ENCODE data around the gene SLMAP.

SLMAP gene

DNA sequence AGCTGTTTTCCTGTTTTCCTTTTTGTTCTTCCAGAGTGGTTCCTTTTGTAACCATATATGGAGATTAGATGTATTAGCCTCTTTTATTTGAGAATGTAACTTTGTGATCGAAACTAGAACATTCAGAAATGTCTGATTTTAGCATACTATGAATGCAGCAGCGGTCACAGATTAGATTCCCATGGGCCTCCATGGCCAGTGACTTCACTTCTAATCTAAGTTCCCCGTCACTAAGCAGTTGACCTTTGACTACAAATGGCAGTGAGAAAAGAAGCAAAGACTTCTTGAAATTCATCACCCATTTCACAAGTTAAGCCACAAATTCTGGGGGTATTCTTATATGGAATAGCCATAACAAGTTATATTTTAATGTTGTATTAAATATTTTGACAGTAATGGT, 137.6 kb downstream of the SLMAP start:
- DNase-seq (ENCODE audit: low read depth) = no peak

DNA sequence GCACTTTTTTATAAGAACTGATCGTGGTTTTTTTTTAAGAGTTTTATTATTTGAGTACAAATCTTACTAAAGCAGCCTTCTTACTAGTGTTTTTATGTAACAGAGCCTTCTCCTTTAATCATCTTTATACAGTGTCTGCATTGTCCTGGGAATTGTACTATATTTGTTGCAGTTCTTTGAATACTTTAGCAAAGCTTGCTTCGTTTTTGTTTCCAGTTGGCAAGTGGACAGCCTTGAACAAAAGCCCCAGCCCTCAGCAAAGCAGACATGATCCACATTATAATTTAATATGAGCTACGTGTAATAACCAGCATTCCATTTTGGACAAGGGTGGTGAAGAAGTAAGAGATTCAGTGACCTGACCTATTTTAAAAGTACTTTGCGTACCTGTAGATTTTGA, 139.9 kb downstream of the SLMAP start:
- no peak for DNase-seq (ENCODE audit: low read depth)

DNA sequence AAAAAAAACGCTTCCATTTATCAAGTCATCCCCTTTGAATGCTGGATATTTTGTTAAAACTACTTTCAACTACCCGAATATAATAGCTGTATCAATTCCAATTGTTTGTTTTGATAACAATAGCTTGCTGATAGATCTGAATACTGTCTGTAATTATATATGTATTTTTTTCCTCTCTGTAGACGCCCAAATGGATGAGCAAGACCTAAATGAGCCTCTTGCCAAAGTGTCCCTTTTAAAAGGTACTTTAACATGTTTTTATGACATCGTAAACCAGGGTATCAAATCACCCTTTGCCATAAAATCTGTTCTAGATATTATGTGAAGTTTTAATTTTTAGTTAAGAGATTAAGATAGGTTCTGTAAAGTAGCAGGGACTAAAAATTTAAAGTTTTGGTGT, 140.6 kb downstream of the SLMAP start:
- DNase-seq (ENCODE audit: low read depth) = no peak

DNA sequence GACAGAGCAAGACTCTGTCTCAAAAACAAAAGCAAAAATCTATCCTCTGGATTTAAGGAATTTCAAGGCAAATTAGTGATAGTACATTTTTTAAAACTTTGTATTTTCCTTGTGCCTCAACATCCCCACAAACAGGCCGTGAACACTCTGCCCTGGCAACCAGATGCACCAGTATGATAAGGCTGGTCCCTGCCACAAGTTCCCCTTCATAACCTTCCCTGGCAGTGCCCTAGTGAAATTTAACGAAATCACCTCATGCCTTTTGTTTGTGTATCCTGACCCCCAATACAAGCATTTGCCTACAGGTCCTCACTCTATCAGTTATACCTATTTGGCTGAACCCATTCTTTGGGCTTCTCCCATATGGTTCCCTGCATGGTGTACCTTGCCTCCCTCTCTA, 144.7 kb downstream of the SLMAP start:
- no peak for DNase-seq (ENCODE audit: low read depth)

DNA sequence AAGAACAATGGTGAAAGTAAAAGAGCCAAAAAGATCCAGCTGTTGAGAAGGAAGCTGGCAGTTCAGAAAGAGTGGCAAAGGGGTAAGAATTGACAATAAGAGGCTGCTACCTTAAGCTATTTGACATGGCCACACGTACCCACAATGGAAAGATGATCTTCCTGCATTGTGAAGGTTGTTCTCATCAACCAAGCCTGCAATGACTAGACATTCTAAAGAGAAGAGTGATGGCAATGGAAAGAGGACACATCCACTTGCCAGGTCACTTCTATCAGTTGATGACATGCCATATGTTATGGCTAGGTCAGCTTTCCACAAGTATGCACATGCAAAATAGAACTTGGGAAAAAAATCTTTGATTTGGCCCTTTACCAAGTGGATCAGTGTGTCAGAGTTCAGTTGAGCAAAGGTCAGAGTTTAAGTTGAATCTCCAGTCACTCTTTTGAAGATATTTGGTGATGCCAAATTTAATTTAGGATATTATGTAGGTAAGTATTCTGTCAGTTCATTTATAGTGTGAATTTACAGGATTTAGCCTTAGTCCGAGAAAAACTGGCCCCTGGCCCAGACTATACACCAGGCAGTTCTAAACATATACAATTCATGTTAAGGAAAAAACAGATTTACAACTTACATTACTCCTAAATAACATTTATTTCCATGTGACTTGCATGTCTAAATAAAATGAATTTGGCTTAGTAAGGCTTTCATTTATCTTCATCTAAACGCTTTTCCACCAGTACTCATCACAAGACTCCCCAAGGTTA, 147.2 kb downstream of the SLMAP start:
- no peak for DNase-seq (ENCODE audit: low read depth)

DNA sequence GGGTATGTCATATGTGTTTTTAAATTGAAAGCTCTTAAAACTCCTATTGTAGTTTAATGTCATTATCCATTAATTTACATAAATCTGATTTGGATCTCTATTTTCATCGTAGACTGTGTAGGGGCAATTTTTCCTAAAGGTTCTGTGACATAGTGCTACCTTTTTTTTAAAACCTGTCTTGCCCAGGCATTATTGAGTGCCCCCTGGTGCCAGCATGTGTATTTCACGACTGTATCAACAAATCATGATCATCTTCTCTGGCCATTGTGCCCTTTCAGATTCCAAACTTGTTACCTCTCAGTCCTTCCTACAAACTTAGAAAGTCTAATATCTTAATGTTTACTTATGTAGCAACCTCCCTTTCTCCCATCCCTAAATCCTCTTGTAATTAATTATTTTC, 154.9 kb downstream of the SLMAP start:
- no peak for DNase-seq (ENCODE audit: low read depth)

DNA sequence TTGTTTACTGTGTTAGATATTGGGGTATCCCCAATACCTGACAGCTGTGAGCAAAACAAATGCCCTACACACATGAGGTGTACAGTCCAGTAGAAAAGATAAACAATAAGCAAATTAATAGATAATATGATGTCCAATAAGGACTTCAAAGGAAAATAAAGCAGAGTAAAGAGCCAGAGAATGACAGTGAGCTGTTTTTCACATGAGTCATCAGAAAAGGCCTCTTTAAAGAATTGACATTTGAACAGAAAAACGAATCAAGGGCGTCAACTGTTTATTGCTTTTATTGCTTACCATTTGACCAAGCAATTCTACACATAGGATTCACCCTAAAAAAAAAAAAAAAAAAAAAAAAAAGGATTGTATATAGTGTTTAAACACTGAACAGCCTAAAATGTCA, 155.5 kb downstream of the SLMAP start:
- DNase-seq (ENCODE audit: low read depth) = no peak

DNA sequence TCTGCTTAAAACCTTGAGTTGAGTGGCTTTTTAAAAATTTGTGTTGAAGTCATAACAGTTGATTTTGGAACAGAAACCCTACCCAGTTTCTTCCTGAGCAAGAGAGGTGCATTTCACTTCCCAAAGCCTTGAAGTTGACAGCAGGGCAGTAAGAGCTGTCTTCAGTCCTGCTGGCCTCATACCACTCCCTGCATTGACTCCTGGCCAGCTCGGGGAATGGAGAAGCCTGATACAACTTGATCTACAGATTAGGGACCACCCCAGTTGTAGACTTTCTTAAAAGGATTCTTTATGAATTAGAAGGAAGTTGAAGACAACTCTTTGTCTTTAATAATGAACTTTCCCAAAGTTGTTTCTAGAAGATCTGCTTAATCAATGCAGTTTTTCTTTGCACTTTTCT, 161.5 kb downstream of the SLMAP start:
- no peak for DNase-seq (ENCODE audit: low read depth)

DNA sequence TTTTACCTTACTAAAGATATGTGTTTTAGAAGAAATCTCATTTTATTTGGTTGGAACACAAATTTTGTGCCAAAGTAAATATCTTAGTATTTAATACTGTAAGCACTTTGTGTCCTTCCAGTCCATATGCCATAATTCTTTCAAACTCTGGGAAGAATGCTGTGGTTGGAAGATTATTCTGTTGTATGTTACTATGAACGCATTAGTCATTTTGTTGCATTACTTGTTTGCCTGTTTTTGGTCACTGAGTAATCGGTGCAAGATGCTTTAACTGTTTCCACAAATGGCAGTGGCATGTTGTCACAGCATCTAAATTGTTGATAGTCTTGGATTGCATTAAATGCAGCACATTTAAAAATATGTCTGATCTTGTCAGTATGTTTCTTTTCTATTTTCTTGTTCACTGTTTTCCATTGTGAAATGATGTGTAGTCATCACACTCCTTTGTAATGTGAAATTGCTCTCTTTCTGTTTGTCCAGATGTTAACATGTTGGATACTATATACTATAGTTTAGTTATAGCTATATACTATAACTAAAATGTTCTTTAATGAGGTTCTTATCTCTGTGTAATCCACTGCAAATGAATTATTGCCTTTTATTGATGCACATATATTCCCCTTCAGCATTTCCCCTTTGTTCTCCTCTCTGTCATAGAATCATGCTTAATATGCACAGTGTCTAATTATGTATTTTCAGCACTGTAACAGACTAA, 162.2 kb downstream of the SLMAP start:
- DNase-seq (ENCODE audit: low read depth) = no peak

DNA sequence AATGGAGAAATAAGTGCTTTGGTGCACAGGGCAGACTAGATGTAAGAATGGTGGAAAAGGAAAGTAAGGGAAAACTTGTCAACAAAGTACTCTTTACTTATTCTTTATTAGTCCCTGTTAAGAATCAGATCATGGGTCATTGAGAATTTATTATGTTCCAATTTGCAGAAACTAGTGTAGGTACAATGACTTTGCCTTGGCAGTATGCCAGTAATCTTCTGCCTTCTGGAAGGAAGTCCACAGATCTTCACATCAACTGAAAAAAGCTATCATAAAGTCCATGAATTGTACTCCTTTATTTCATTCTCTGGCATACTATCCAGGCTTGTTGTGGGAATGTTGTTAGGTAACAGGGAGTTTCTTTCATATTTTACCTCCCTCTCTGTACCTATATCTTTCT, 163.9 kb downstream of the SLMAP start:
- DNase-seq (ENCODE audit: low read depth) = no peak

DNA sequence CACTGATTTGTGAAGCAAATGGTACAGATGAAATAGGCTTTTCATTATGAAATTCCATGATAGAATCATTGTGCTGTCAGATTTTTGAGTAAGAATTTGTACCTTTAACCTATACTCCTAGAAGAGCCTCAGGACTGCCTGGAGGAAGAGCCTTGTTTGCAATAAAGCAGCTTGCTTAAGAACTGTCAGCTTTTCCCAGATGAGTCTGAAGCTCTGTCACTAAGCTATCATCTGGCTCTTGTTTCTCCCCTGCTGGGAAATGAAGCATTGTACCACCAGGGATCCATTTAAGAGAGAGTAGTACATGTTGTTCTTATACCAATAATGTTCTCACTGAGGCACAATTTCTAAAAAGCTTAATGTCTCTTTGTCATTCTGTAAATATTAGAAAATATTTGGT, 167.0 kb downstream of the SLMAP start:
- no peak for DNase-seq (ENCODE audit: low read depth)

DNA sequence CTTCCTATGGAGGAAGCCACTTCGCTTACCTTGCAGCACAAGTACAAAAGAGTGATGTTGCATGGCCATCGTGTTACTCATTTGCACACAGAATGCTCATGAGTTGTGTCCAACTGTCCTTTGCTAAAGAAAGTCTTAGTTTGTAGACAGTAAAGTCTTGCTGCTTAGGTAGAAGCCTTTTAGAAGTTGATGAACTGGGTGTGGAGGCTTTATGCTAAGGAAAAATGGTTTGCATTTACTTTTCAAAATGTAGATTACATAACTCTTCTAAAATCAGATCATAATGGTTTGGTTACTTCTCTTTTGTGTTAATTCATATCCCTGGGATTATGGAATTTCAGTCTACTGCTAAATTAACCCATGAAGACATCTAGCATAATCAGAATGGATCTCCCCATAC, 167.6 kb downstream of the SLMAP start:
- DNase-seq (ENCODE audit: low read depth) = no peak

DNA sequence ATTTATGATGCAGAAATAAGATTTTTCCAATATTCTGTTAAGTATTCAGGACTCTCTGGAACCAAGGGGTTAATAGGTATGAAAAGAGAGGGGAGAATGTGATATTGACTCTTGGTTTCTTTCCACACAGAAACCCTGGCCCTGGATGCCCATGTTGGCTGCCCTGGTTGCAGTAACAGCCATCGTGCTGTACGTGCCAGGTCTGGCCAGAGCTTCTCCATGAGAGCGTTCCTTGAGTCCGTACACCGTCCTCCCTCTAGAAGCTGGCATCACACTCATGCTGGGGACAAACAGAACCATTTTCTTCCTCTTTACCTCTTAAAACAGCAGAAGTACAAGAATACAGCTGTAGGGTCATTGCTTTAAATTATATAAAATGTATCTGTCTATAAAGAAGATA, 171.1 kb downstream of the SLMAP start:
- no peak for DNase-seq (ENCODE audit: low read depth)

DNA sequence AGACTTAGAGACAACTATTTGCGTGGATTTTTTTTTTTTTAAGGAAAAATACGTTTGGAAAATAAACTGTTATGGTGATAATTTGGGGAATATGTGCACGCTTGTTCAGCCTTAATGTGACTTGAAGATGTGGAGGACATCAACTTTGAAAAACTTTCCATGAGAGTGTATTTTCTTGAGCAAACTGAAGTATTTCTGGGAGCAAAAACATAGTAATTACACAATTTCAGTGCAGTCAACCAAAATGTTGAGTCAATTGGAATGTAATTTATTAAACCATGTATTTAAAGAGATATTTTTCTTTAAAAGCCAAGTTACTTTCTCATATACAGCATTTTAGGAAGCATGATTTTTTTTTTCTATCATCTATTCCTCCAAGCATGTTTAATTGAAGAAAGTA, 171.8 kb downstream of the SLMAP start:
- no peak for DNase-seq (ENCODE audit: low read depth)

DNA sequence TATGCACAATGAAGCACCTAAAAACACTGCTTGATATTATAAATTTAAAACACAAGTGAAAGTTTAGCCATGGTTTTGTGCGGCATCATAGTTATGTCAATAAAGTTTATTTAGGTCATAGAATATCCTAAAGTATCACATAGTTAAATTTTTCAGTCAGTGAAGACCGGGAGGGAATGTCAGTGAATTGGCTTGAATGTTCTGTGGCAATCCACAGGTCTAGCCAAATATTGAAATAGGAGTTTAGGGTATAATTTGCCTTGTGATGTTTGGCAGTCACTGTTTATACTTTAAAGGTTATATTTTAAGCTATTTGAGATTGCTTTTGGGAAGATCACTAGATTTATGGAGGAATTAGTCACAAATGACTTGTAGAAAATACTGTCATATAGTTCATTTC, 172.4 kb downstream of the SLMAP start:
- no peak for DNase-seq (ENCODE audit: low read depth)

DNA sequence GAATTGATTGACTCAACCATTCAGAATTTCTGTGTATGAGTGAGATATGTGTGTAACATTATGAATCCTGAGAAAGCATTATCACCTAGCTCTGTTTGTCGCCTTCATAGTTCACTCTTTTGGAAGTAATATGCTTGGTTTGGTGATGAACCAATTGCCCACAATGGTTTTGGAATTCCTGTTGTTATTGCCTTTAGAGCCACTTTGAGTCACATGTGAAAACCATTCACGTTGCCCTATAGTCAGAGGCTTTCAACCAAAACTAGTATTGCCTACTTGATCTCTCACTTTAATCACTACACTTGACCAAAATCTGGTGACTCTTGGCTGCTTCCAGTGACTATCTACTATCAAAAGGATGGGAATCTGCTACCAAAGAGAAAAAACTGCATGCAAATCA, 173.9 kb downstream of the SLMAP start:
- DNase-seq (ENCODE audit: low read depth) = no peak

DNA sequence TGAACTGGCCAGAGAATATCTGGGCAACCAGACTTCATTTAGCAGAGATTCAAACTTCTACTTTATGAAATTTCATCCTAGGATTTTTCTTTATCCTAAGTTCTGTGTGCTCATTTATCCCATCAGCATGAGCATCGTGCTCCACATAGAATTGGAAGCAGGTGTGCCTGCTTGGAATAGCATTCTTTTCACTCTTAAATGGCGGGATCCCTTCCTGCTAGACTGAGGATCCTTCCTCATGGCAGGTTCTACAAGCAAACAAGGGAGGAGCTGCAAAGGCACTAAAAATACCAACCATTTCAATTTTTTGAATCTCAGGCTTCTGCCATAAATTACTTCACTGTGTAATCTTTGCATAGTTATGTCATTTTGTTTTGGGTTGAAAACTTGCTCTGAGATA, 177.5 kb downstream of the SLMAP start:
- DNase-seq (ENCODE audit: low read depth) = no peak

DNA sequence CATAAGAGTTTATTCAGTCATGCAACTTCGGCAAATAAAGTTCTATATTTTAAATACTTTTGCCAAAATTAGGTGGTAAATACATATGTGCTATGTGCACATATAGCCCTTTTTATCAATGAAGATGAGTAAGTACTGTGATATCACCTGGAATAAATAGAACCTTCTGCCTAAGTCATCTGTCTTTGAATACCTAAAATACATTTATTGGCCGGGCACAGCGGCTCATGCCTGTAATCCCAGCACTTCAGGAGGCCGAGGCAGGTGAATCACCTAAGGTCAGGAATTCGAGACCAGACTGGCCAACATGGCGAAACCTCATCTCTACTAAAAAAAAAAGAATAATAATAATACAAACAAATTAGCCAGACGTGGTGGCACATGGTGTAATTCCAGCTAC, 178.3 kb downstream of the SLMAP start:
- no peak for DNase-seq (ENCODE audit: low read depth)

DNA sequence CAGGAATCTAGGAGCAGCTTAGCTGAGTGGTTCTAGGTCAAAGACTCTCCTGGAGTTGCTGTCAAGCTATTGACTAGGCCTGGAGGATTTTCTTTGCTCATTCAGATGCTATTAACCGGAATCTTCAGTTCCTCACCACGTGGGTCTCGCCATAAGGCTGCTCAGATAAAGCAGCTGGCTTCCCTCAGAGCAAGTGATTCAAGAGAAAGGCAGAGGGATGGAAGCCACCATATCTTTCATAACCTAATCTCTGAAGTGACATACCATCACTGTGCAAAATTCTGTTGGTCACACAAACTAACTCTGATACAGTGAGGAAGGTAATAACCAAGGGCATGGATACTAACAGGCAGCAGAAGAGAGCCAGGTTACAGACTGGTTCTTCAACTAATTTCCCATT, 179.4 kb downstream of the SLMAP start:
- DNase-seq (ENCODE audit: low read depth) = no peak

DNA sequence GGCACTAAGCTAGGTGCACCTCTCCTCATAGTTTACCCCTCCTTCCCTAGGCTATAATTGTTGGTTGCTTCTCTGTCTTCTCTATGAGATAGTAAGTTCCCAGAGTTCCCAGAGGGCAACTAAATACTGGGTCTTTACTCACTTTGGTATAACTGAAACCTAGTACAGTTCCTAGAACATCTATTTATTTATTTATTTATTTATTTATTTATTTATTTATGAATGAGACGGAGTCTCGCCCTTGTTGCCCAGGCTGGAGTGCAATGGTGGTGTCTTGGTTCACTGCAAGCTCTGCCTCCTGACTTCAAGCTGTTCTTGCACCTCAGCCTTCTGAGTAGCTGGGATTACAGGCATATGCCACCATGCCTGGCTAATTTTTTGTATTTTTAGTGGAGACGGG, 181.0 kb downstream of the SLMAP start:
- DNase-seq (ENCODE audit: low read depth) = no peak

DNA sequence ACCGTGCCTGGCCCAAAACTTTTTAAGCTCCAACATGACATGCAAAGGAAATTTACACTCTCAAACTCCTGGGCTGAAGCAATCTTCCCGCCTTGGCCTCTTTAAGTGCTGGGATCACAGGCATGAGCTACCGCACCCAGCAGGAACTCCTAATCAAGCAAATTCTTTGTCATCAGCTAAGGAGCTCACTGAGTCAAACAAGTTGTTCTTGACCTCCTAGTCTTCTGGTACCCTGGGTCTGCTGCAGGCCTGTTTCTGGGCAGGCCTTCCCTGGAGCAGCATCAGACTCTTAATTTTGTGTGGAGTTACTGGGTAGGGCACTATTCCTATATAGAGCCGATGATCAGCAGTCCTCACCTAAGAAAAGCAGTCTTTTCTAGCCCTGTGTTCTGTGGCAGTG, 183.7 kb downstream of the SLMAP start:
- DNase-seq (ENCODE audit: low read depth) = no peak

DNA sequence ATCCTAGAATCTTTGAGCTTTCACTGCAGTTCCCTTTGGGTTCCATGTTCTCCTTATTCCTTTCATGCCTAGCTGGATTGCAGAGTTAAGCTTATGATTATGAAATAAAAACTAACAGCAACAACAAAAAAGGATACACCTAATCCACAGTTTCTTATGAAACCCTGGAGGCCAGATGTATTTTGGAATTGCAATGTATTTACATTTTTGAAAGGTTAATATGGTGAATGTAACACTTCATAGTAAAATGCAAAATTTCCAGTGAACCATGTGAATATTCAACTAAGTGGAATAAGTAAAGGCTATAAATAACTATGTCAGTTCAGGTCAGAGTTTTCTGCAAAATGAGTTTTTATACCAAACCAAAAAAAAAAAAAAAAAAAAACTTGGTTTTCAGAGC, 186.3 kb downstream of the SLMAP start:
- no peak for DNase-seq (ENCODE audit: low read depth)

DNA sequence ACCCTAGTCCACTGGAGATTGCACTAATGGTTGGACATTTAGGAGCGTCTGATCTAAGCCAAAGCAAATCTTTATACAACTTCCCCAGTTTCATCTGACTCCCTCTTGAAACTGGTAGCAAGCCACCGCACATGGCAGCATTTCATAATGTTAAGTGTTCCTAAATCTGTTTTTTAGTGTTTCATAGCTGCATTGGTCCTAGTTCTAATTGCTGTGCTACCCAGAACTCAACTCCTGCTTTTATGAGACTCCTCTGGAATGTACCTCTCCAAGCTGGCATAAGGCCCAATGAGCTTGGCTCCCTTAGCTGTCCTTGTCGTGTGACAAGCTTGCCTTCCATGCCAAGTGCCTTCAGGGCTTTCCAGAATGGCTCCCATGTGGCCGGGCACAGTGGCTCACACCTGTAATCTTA, 186.8 kb downstream of the SLMAP start:
- no peak for DNase-seq (ENCODE audit: low read depth)

All from activated T-helper 9 cell treated with anti-CD3 and anti-CD28 coated beads, Interleukin-2, amount 50 U/mL, for 16 hours (primary cell).